Stimulated activated CD4-positive, alpha-beta T cell treated with anti-CD3 and anti-CD28 coated beads, TNF-alpha, amount 100 ng/mL, for 24 hours (primary cell): ENCODE data around the gene PPP6R1.

Experiments
- DNase-seq, 3 experiments: peaks; one replicate each; pipeline ENCODE4 v3.0.0-alpha.2; 2020; ENCODE audit warnings: low read depth in 3 of 3

Gene PPP6R1, protein sequence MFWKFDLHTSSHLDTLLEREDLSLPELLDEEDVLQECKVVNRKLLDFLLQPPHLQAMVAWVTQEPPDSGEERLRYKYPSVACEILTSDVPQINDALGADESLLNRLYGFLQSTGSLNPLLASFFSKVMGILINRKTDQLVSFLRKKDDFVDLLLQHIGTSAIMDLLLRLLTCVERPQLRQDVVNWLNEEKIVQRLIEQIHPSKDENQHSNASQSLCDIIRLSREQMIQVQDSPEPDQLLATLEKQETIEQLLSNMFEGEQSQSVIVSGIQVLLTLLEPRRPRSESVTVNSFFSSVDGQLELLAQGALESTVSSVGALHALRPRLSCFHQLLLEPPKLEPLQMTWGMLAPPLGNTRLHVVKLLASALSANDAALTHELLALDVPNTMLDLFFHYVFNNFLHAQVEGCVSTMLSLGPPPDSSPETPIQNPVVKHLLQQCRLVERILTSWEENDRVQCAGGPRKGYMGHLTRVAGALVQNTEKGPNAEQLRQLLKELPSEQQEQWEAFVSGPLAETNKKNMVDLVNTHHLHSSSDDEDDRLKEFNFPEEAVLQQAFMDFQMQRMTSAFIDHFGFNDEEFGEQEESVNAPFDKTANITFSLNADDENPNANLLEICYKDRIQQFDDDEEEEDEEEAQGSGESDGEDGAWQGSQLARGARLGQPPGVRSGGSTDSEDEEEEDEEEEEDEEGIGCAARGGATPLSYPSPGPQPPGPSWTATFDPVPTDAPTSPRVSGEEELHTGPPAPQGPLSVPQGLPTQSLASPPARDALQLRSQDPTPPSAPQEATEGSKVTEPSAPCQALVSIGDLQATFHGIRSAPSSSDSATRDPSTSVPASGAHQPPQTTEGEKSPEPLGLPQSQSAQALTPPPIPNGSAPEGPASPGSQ

GRCh38 chr19:55258828-55259539, at the start of gene PPP6R1:
PPP6R1 (minus strand) TSS chr19:55259017; CDS start chr19:55247103, 11,914 bp downstream.
- DNase-seq: peak; percentile 86 to 94 (median 89)

DNA sequence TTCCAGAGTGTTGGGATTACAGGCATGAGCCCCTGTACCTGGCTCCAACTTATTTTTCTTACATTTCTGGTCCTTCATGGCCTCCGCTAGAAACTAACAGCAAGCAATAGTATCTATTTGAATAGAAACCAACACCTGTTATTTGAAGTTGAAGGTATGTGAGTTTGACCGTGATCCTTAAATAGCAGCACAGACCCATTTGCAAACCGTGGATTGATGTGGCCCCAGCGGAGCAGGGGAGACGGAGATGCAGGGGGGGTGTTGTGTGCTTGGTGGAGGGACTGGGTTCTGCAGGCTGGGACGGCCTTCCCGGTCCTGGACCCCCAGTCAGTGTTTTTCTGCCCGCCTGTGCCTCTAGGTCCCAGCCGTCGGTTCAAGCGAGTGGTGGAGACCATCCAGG, 49.5 kb upstream of the PPP6R1 start:
- no peak for DNase-seq

- DNase-seq: no peak
These were observed 47.9 kb upstream of the PPP6R1 start for GRCh38 chr19:55306712-55307111.

GRCh38 chr19:55305983-55306562, 47.3 kb upstream of the PPP6R1 start:
- no peak for DNase-seq

DNA sequence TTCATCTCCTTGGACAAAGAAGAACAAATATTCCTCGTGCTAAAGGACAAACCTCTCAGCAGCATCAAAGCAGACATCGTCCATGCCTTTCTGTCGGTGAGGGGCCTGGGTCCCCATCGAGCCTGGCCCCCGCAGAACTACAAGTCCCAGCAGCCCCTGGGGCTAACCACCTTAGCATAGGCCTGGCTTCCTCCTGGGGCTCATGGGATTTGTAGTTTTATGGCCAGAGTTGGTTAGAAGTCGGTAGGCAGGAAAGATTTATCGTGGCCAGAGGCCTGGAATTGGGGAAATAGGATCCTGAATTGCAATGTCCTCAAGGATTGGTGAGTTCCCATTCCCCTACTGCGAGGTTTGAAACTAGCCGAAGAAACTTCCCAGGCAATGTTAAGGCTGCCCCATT, 46.7 kb upstream of the PPP6R1 start:
- peak in 2 of 3 experiments; percentile 29 to 43 for DNase-seq

- no peak for DNase-seq
These were observed 46.2 kb upstream of the PPP6R1 start for GRCh38 chr19:55304980-55305379.

GRCh38 chr19:55304279-55304978, 45.6 kb upstream of the PPP6R1 start:
- DNase-seq: peak in 1 of 3 experiments; percentile 23

DNA sequence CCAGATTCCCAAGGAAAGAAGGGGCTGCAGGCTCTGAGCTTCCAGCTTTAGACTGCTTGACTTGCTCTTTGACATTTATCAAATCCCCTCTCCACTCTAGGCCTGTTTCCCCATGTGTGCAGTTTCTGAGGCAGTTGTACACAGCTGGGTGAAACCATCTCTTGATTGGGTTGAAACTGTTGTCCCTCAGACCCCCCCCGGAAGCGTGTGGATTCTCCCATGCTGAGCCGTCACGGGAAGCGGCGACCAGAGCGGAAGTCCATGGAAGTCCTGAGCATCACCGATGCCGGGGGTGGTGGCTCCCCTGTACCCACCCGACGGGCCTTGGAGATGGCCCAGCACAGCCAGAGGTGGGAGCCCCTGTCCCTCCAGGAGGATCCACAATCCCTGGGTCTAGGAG, 44.7 kb upstream of the PPP6R1 start:
- no peak for DNase-seq

DNA sequence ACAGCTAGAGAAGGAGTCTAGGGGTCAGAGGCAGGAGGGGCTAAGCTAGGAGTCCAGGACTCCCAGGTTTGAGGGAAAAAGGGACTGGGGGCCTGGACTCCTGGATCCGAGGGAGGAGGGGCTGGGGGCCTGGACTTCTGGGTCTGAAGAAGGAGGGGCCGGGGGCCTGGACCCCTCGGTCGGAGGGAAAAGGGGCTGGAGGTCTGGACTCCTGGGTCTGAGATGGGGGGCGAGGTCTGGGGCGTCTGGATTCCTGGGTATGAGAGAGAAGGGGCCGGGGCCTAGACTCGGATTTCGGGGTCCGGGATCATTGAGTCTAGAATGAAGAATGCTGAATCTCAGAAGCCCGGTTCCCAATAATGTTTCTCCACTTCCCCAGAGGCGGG, 43.5 kb upstream of the PPP6R1 start:
- DNase-seq: no peak

GRCh38 chr19:55301459-55302317, 42.9 kb upstream of the PPP6R1 start:
- DNase-seq: peak; percentile 92 to 96 (median 94)

DNA sequence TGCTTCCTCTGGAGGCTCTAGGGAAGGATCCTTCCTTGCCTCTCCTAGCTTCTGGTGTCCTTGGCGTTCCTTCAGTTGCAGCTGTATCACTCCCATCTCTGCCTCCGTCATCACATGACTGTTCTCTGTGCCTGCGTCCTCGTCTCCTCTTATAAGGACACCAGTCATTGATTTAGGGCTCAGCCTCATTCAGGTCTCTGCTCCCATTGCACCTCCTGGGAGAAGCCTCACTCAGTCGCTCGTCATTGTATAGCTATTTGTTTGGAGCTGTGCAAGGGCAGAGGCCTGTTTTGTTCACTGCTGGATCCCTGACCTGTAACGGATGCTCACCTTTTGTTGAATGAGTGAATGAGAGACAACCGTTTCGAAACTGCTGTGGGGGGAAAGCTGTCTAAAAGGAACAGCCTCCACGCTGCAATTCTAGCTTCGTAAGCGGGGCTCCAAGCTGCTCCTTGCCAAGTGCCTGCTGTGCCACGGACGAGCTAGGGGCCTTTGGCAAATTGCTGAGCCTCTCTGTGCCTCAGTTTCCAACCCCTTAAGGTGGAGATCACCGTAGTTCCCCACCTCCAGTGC, 42.2 kb upstream of the PPP6R1 start:
- no peak for DNase-seq

DNA sequence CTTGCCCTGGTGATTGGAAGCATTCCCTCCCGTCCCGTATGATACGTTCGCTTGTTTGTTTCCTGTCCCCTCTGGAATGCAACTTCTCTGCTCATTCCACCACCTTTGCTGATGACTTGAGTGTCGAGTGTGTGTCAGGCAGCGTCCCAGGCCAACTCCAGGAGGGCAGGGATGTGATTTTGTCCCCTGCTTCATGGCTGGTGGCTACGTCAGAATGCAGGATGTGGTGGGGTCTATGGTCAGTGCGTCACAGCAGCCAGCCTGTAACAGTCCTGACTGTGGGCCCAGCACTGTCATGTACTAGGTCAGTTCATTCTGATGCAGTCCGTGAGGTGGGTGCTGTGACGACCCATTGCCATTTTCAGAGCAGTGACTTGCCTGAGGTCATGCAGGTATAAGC, 41.2 kb upstream of the PPP6R1 start:
- DNase-seq: no peak

GRCh38 chr19:55297267-55297666, 38.5 kb upstream of the PPP6R1 start:
- DNase-seq: no peak

- DNase-seq: no peak
These were observed 30.4 kb upstream of the PPP6R1 start for GRCh38 chr19:55289117-55289796.

DNA sequence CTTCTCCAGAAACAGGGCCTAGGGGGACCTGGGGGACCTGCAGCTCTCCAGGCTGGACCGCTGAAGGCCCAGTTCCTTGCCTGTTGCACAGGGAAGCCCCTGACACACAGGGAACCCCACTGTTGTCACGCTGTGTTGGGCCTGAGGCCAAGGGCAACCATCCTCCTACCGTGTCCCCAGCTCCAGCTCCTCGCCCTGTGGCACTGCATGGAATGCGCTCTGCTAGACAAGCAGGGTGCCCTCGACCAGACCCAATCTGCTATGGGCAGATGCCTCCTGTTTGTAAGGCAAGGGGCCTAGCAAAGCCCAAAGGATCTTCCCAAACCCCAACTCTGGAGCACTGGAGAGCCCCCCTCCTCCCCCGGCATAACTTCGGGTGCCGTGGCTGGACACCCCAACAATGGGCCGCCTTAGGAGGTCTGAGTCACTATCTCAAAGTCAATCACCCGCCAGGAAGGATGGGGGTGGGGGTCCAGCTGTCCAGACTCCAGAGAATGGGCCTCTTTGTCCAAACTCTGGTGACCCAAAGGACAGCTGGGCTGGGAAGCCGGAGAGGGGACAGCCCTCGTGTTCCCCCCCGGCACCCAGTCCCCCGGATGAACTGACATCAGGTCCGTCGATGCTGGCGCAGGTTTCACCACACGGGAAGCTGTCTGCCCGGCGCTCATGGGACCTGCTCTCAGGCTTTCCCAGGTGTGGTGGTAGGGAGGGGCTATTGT, 28.7 kb upstream of the PPP6R1 start:
- no peak for DNase-seq

DNA sequence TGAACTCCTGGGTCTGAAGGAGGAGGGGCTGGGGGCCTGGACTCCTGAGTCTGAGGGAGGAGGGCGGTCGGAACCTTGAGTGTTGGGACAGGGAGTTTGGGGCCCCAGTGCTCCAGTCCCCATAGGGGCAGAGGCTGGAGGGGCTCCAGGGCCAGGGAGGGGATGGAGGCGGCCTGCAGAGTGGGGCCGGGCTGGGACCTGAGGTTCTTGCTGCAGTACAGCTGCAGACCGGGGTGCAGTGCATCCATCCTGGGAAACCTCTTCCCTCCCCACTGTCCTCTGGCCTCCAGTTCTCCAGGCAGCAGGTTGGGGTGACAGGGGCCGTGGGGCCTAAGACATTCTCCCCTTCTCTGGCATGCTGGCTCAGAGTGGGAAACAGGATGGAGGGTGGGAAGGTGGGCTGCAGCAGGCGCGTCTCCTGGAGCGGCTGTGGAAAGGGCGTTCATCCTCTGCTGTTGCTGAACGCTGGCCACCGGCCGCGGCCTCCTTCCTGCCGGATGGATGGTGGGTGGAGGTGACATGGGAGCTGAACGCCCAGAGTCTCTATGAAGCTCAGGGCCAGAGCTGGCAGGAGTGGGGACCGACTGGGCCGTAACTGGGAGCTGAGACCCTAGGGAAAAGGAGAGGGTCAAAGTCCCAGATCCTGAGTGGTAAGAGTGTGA, 26.5 kb upstream of the PPP6R1 start:
- DNase-seq: no peak

DNA sequence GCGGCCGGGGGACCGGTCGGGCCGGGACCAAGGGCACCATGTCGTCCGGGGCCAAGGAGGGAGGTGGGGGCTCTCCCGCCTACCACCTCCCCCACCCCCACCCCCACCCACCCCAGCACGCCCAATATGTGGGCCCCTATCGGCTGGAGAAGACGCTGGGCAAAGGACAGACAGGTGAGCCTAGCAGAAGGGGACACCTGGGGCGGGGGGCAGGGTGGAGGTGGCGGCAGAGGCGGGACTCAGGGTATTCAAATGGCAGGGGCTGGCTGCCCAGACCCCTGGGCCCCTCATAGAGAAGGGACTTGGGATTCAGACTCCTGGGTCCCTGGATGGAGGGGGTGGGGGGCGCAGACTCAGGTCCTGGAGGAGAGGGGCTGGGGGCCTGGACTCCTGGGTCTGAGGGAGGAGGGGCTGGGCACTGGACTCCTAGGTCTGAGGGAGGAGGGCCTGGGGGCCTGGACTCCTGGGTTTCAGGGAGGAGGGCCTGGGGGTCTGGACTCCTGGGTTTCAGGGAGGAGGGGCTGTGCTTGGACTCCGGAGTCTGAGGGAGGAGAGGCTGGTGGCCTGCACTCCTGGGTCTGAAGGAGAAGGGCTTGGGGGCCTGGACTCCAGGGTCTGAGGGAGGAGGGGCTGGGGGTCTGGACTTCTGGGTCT, 25.7 kb upstream of the PPP6R1 start:
- no peak for DNase-seq
